Measurements from ENCODE around the gene ASTL. TPM values are rescaled to one million over a fixed set of nuclear protein-coding genes. Genes with fewer than 3 reads are reported as not detected.

Gene ASTL
- total RNA-seq, 2 donors from 2014 or later = not detected

- no peak for DNase-seq
- no peak overlapping the region for H3K27ac ChIP-seq
- 83 to 86% methylated on average over 11 to 14 of the region's 14 CpGs for WGBS, 2 donors
Measured at GRCh38 chr2:96150791-96151594, 12.7 kb upstream of the ASTL start.

GRCh38 chr2:96150007-96150640, 11.8 kb upstream of the ASTL start:
- no peak for TF ChIP-seq POLR2A (IDR thresholded peaks at IDR 0.05)
- TF ChIP-seq CTCF (IDR thresholded peaks at IDR 0.05) = no peak
- H3K27ac ChIP-seq = no peak overlapping the region
- H3K9me3 ChIP-seq = no peaks in the 10 kb centered on the region
- no peaks in the 10 kb centered on the region for H3K36me3 ChIP-seq (replicated peaks in 1 of 2; ENCODE audit: insufficient read depth in 1 of 2, low read depth in 2 of 2)
- peaks cover 11% of the 10 kb centered on the region for H3K4me1 ChIP-seq
- no peaks in the 10 kb centered on the region for H3K27me3 ChIP-seq
- no peak for ATAC-seq
- no peak overlapping the region for H3K4me3 ChIP-seq
- DNase-seq = no peak
- intact Hi-C loops (cut with DNase I) = no loop called here
- WGBS, 2 donors = 82 to 83% methylated on average over 6 of the region's 6 CpGs

More at GRCh38 chr2:96150791-96151594, 12.7 kb upstream of the ASTL start:
- Histone ChIP-seq H3K36me3 (replicated peaks in 1 of 2; ENCODE audit: insufficient read depth in 1 of 2, low read depth in 2 of 2) (no peaks in the 10 kb centered on the region), H3K4me3 (no peak overlapping the region), H3K27me3 (no peaks in the 10 kb centered on the region), H3K4me1 (peaks cover 3% of the 10 kb centered on the region), H3K9me3 (no peaks in the 10 kb centered on the region)
- ATAC-seq = no peak
- TF ChIP-seq POLR2A (IDR thresholded peaks at IDR 0.05) (no peak), CTCF (IDR thresholded peaks at IDR 0.05) (no peak)
- intact Hi-C loops (cut with DNase I) = no loop called here

- H3K9me3 ChIP-seq = no peaks in the 10 kb centered on the region
- no peak overlapping the region for H3K4me3 ChIP-seq
- H3K36me3 ChIP-seq (replicated peaks in 1 of 2; ENCODE audit: insufficient read depth in 1 of 2, low read depth in 2 of 2) = no peaks in the 10 kb centered on the region
- H3K27ac ChIP-seq = peak overlapping the region in 1 of 4 donors; percentile 52
- intact Hi-C loops (cut with DNase I) = no loop called here
- ATAC-seq (peak; percentile 28), DNase-seq (peak; percentile 60 to 89 (median 84))
- TF ChIP-seq POLR2A (IDR thresholded peaks at IDR 0.05) = no peak
- TF ChIP-seq CTCF (IDR thresholded peaks at IDR 0.05) = no peak
- no peaks in the 10 kb centered on the region for H3K27me3 ChIP-seq
- WGBS, 2 donors = 39 to 64% methylated on average over 10 to 27 of the region's 29 CpGs
- H3K4me1 ChIP-seq = peaks cover 24% of the 10 kb centered on the region
Measured at GRCh38 chr2:96148410-96149217, 10.3 kb upstream of the ASTL start.

GRCh38 chr2:96147593-96148201, 9.4 kb upstream of the ASTL start:
- Histone ChIP-seq H3K27me3 (no peaks in the 10 kb centered on the region), H3K36me3 (replicated peaks in 1 of 2; ENCODE audit: insufficient read depth in 1 of 2, low read depth in 2 of 2) (no peaks in the 10 kb centered on the region), H3K4me1 (peaks cover 24% of the 10 kb centered on the region), H3K27ac (no peak overlapping the region), H3K4me3 (no peak overlapping the region), H3K9me3 (no peaks in the 10 kb centered on the region)
- DNase-seq (no peak), ATAC-seq (no peak)
- intact Hi-C loops (cut with DNase I) = no loop called here
- 86 to 91% methylated on average over 7 to 9 of the region's 9 CpGs for WGBS, 2 donors
- no peak for TF ChIP-seq POLR2A (IDR thresholded peaks at IDR 0.05)
- no peak for TF ChIP-seq CTCF (IDR thresholded peaks at IDR 0.05)

All from body of pancreas (tissue), 4 donors.